CD4-positive, alpha-beta T cell (primary cell): ENCODE data around the gene ANKDD1A. TPM values are rescaled to one million over a fixed set of nuclear protein-coding genes. Genes with fewer than 3 reads are reported as not detected.

ENCODE experiments used
- ATAC-seq: fragments of 200-7000 bp; cut with Tn5 transposase; one replicate; pipeline ENCODE4 v1.10.0; 2022; ENCODE audit warnings: mild to moderate bottlenecking; ENCODE audit not compliant: poor library complexity
- CTCF ChIA-PET: fragments of 350-600 bp; sonication (Branson Sonifier 250); formaldehyde crosslinking; loops from one replicate; lab custom pipeline; 2021; ENCODE audit warnings: antibody characterized with exemption, inconsistent platforms; lab: Charles Lee
- POLR2A ChIA-PET: fragments of 350-600 bp; sonication (Branson Sonifier 250); formaldehyde crosslinking; loops from one replicate; lab custom pipeline; 2021; ENCODE audit warnings: antibody characterized with exemption, inconsistent platforms; lab: Charles Lee
- DNase-seq, 14 experiments: peaks; one replicate each; pipeline ENCODE4 v3.0.0-alpha.2; 2013 to 2020; ENCODE audit warnings: mixed read lengths in 2 of 14
- H3K27ac ChIP-seq, 2 donors: one replicate each; pipeline versions ENCODE4 v1.5.1 to v1.7.0; 2013; ENCODE audit warnings: low read length in 2 of 2, low read depth in 1 of 2, mild to moderate bottlenecking in 1 of 2
- H3K27me3 ChIP-seq, 2 experiments: 1 replicate in 1 of 2; 2 replicates in 1 of 2; pipeline versions ENCODE4 v1.6.1 to v1.7.0; 2013; ENCODE audit warnings: low read length in 2 of 2, control low read depth in 1 of 2, mild to moderate bottlenecking in 1 of 2, moderate library complexity in 1 of 2; ENCODE audit not compliant: insufficient read depth in 2 of 2, control insufficient read depth in 1 of 2
- H3K36me3 ChIP-seq: one replicate; pipeline ENCODE4 v1.6.1; 2013; ENCODE audit warnings: low read length, control low read depth; ENCODE audit not compliant: insufficient read depth
- H3K4me1 ChIP-seq: one replicate; pipeline ENCODE4 v1.6.1; 2013; ENCODE audit warnings: low read length, control low read depth; ENCODE audit not compliant: insufficient read depth
- H3K4me3 ChIP-seq: one replicate; pipeline ENCODE4 v1.5.1; 2013; ENCODE audit warnings: mild to moderate bottlenecking, low read length, moderate library complexity
- H3K9me3 ChIP-seq, 2 experiments: 1 replicate in 1 of 2; 2 replicates in 1 of 2; pipeline versions ENCODE4 v1.6.1 to v1.7.0; 2013; ENCODE audit warnings: low read length in 2 of 2, mild to moderate bottlenecking in 2 of 2, control low read depth in 1 of 2, moderate library complexity in 1 of 2; ENCODE audit not compliant: control insufficient read depth in 1 of 2, insufficient read depth in 1 of 2
- H3K27ac Mint-ChIP-seq: one replicate; pipeline ENCODE4 v1.8.0; 2020; ENCODE audit warnings: mixed read lengths
- H3K27me3 Mint-ChIP-seq: one replicate; pipeline ENCODE4 v1.8.0; 2021; ENCODE audit warnings: mixed read lengths
- H3K36me3 Mint-ChIP-seq: one replicate; pipeline ENCODE4 v1.8.0; 2021; ENCODE audit warnings: low read depth, mixed read lengths
- H3K4me1 Mint-ChIP-seq: one replicate; pipeline ENCODE4 v1.8.0; 2021; ENCODE audit warnings: low read depth, mixed read lengths
- H3K4me3 Mint-ChIP-seq: one replicate; pipeline ENCODE4 v1.8.0; 2020; ENCODE audit warnings: mild to moderate bottlenecking, mixed read lengths
- H3K9me3 Mint-ChIP-seq: one replicate; pipeline ENCODE4 v1.8.0; 2020; ENCODE audit warnings: mixed read lengths
- CTCF ChIP-seq: fragments of 200-600 bp; IDR thresholded peaks from one replicate; pipeline ENCODE4 v1.8.0; 2022; ENCODE audit warnings: antibody characterized with exemption, mild to moderate bottlenecking
- intact Hi-C, 2 experiments: fragments of 100-400 bp; cut with DNase I in 1 of 2; cut with micrococcal nuclease in 1 of 2; formaldehyde crosslinking; loops; one replicate each; pipeline versions ENCODE4 v1.15.1 to v1.9.0; 2023 to 2025; cut with DNase I, micrococcal nuclease
- total RNA-seq, 174 experiments: library from RNA in 2 of 174; stranded (reverse) in 2 of 174; gene quantifications; one replicate each; pipeline ENCODE4 v1.2.3 and lab custom pipeline; 2021 to 2026

Gene ANKDD1A
- total RNA-seq, 2 experiments from 2014 or later, result 0.95 to 1.9 TPM

- DNase-seq, result no peak
- POLR2A ChIA-PET, result interaction anchor here (0.6 to 6.2 kb wide), 3 partner anchors 12 to 1786 kb away, joined by 3 to 59 read pairs (median 3); no protein-coding TSS in a partner anchor
- peaks cover 44% of the 10 kb centered on the region for H3K4me1 Mint-ChIP-seq
Measured at GRCh38 chr15:64905941-64906340, 5.8 kb upstream of the ANKDD1A start.

GRCh38 chr15:64906402-64906801, 5.3 kb upstream of the ANKDD1A start:
- Mint-ChIP-seq H3K27ac (no peak overlapping the region), H3K4me1 (peaks cover 46% of the 10 kb centered on the region), H3K36me3 (no peaks in the 10 kb centered on the region), H3K9me3 (no peaks in the 10 kb centered on the region), H3K27me3 (peaks cover 27% of the 10 kb centered on the region), H3K4me3 (no peak overlapping the region)
- POLR2A ChIA-PET, result interaction anchor here (6.2 kb wide), 1 partner anchor 13 kb away, joined by 59 read pairs; no protein-coding TSS in a partner anchor
- intact Hi-C loops, result loop anchor here (5.0 to 10.0 kb wide), 3 partner anchors 49 to 742 kb away; partner anchors contain the start of gene PPIB (in 1 of the 2)
- Histone ChIP-seq H3K27me3 (peaks cover 0 to 5% of the 10 kb centered on the region in 2 experiments), H3K4me3 (no peak overlapping the region), H3K4me1 (peaks cover 39% of the 10 kb centered on the region), H3K36me3 (no peaks in the 10 kb centered on the region), H3K9me3 (peaks cover 2% of the 10 kb centered on the region in 2 experiments), H3K27ac (no peak overlapping the region)
- no peak for TF ChIP-seq CTCF
- CTCF ChIA-PET, result interaction anchor here (1.5 to 3.7 kb wide), 2 partner anchors 71 to 175 kb away, joined by 10 to 38 read pairs; no protein-coding TSS in a partner anchor
- ATAC-seq (no peak), DNase-seq (no peak)

More at GRCh38 chr15:64905941-64906340, 5.8 kb upstream of the ANKDD1A start:
- Mint-ChIP-seq H3K27me3 (peaks cover 23% of the 10 kb centered on the region), H3K36me3 (no peaks in the 10 kb centered on the region), H3K4me3 (no peak overlapping the region), H3K27ac (no peak overlapping the region), H3K9me3 (no peaks in the 10 kb centered on the region)
- Histone ChIP-seq H3K4me1 (peaks cover 36% of the 10 kb centered on the region), H3K36me3 (no peaks in the 10 kb centered on the region), H3K27ac (no peak overlapping the region), H3K27me3 (peaks cover 0 to 3% of the 10 kb centered on the region in 2 experiments), H3K9me3 (peaks cover 6 to 7% of the 10 kb centered on the region in 2 experiments), H3K4me3 (no peak overlapping the region)
- CTCF ChIA-PET, result interaction anchor here (0.8 to 3.7 kb wide), 12 partner anchors 11 to 174 kb away, joined by 3 to 38 read pairs (median 6); partner anchors contain the start of gene PLEKHO2
- ATAC-seq, result no peak
- intact Hi-C loops, result loop anchor here (1.0 to 10.0 kb wide), 6 partner anchors 49 to 741 kb away; partner anchors contain the start of gene PPIB (in 1 of the 2)
- TF ChIP-seq CTCF, result no peak

DNA sequence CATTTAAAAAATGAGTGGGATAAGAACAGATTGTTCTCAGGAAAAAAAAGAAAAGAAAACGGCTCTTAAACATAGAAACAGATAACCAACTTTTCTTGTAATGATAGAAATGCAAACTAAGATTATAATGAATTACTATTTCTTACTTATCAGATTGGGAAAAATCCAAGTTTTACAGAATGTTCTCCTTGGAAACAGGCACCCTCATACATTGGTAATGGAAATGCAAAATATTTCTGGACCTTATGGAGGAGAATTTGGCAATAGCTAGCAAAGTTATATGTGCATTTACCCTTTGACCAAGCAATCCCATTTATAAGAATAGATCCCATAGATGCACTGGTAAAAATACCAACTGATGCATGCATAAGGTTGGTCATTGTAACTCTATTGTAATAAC, 3.7 kb upstream of the ANKDD1A start:
- Histone ChIP-seq H3K36me3 (no peaks in the 10 kb centered on the region), H3K4me1 (peaks cover 33% of the 10 kb centered on the region), H3K27me3 (peaks cover 0 to 6% of the 10 kb centered on the region in 2 experiments), H3K27ac (no peak overlapping the region), H3K9me3 (no peaks in the 10 kb centered on the region), H3K4me3 (no peak overlapping the region)
- H3K36me3 Mint-ChIP-seq, result no peaks in the 10 kb centered on the region
- H3K27me3 Mint-ChIP-seq, result peaks cover 28% of the 10 kb centered on the region
- intact Hi-C loops, result loop anchor here (5.0 to 10.0 kb wide), 3 partner anchors 51 to 743 kb away; partner anchors contain the start of gene PPIB (in 1 of the 2)
- DNase-seq, result no peak
- H3K27ac Mint-ChIP-seq, result no peak overlapping the region
- POLR2A ChIA-PET, result no interaction called here
- ATAC-seq, result no peak
- no peak overlapping the region for H3K4me3 Mint-ChIP-seq
- H3K9me3 Mint-ChIP-seq, result no peaks in the 10 kb centered on the region
- CTCF ChIA-PET, result interaction anchor here (1.5 kb wide), 1 partner anchor 177 kb away, joined by 6 read pairs; no protein-coding TSS in a partner anchor
- H3K4me1 Mint-ChIP-seq, result peaks cover 32% of the 10 kb centered on the region
- TF ChIP-seq CTCF, result no peak
